ENCODE data around the gene SLC2A10.
"Not testable (repeated sequence)": the region's sequence is repeated elsewhere in the genome, so short reads cannot be mapped to it uniquely, and the experiment has no call there.

The SLC2A10 gene

GRCh38 chr20:46709459-46710152, at the start of gene SLC2A10:
TSS of gene SLC2A10 (plus strand) at chr20:46709649. CDS start at chr20:46709737, 88 bp downstream.
- no peak for DNase-seq

DNA sequence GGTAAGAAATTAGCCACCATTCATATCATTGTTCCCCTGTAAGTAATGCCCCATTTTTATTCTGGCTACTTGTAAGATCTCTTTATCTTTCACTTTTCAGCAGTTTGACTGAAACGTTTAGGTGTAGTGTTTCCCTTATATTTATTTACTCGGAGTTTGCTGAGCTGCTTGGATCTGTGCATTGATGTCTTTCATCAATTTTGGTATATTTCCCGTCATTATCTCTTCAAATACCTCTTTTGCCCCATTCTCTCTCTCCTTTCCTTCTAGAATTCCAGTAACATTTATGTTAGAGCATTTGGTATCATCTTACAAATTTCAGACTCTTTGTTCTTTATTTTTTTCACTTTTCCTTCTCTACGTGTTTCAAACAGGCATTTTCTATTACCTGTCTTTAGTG, 49.0 kb upstream of the SLC2A10 start:
- DNase-seq: no peak

GRCh38 chr20:46661659-46662058, 47.8 kb upstream of the SLC2A10 start:
- no peak for DNase-seq

DNA sequence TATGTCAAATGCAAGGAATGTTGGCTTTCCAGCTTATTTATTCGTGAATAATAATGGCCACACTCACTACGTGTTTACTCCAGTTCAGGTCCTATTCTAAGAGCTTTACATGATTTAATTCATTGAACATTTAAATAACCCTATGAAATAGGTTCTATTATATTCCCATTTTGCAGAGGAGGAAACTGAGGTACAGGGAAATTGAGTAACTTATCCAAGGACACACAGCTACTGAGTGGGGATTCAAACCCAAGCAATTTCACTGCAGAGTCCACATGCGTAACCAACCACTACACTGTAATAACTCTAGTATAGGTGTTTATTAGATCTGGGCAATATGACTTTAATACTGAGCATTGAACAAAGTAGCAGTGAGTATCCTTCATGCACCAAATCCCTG, 45.9 kb upstream of the SLC2A10 start:
- DNase-seq: no peak

DNA sequence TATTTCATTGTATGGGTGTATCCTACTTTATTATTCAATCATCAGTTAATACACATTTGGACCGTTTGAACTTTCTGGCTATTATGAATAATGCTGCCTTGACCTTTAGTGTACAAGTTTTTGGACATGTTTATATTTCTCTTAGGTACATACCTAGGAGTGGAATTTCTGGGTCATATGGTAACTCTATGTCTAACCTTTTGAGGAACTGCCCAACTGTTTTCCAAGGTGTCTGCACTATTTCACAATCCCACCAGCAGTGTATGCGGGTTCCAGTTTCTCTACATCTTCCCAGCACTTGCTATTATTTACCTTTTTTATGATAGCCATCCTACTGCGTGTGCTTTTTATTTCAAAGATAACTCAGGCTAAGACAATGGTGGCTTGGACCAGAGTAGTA, 43.8 kb upstream of the SLC2A10 start:
- DNase-seq: no peak

GRCh38 chr20:46666306-46666705, 43.1 kb upstream of the SLC2A10 start:
- DNase-seq: no peak

DNA sequence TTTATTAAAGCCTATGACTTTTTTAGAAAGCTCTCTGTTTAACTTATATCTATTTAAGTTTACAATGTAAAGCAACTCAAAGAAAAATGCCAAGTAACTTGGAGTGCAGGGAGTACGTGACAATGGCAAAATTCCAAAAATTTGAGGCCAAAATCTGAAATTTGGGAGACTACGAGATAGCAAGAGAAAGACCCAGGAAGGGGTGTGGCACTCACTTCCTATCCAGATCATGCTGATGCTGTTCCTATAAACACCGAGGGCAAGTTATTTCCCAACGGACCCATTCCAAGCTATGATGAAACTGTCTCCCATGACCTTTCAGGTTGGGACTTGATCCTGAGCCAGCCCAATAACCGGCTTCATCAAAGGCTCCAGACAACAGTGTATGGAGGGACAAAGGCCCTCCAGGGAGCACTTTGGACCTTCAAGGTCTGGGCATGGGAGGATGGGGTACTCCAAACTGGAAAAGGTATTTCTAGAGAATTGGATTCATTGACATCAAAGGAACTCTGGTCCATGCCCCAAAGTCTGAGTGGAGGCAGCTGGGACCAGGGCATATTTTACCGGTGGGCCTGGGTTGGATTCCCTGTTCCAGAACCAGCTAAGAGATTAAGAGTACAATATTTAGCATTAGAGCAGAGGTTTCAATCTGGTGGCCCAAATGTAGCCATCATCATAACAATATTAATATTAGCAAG, 42.5 kb upstream of the SLC2A10 start:
- no peak for DNase-seq

- no peak for DNase-seq
These were observed 39.2 kb upstream of the SLC2A10 start for GRCh38 chr20:46670228-46670584.

DNA sequence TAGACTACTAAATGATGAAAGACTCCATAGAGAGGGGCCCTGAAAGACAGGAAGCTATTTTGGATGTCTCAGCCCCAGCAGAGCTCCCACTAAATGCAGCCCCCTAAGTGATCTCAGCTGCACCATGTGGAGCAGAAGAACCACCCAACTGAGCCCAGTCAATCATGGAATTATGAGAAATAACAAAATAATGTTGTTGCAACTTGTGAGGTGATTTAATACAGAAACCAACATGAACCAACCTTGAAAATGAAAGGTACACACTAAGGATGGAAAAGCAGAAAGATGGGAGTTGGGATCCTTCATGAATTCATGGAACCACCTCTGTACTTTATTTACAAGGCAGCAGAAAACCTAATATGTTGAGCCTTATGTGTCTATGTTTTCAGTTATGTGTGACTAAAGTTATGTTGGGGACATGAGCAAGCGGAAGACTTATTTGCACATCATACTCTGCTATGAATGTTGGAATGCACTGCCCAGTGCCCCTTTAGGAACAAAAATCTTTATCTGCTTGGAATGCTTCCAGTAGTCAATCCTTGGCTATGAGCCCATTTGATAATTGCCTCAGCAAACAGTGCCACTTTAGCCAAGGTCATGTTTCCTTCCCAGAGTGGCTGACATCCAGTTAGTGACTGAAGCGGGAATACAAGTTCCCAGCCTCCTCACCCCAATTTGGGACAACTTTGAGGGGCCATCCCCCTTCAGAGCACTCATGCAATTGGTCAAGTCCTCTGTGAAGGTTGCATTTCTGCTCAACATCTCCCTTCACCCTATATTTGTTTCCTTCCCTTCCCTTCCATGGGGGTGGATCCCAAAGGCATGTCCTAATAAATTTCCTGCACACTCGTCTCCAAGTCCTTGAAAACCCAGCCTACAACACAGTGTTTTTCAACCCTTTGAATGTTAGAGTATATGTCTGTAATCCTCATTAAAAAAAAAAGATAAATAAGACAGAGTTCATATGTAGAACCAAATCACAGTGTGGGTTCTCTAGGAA, 38.6 kb upstream of the SLC2A10 start:
- DNase-seq: no peak

DNA sequence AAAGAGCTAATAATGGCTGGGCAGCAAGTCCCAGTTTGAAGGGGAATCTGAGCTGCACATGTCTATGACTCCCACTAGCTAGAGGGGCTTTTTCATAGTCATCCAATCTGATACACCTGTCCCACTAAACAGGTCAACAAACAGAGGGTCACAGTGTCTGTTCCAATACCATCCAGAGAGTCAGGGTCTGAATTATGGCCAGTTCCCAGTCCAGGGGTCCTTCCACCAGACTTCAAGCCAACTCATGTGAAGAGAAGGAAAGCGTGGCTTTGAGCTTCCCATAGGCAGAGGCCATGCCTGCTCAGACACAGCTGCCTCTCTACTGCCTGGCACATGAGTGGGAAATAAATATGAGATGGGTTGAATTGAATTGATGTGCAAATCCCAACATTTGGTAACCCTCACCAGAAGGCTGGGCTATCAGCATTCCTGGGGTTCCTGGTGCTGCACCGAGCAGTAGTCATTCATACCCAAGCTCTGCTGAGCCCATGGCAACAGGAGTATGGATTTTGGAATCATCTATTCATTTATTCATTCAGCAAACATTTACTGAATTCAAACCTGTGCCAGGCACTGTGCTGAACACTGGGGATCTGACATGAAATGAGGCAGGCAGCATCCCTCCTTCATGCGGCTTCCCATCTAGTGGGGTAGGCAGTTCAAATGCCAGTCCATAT, 37.4 kb upstream of the SLC2A10 start:
- no peak for DNase-seq

GRCh38 chr20:46672543-46673148, 36.8 kb upstream of the SLC2A10 start:
- no peak for DNase-seq

DNA sequence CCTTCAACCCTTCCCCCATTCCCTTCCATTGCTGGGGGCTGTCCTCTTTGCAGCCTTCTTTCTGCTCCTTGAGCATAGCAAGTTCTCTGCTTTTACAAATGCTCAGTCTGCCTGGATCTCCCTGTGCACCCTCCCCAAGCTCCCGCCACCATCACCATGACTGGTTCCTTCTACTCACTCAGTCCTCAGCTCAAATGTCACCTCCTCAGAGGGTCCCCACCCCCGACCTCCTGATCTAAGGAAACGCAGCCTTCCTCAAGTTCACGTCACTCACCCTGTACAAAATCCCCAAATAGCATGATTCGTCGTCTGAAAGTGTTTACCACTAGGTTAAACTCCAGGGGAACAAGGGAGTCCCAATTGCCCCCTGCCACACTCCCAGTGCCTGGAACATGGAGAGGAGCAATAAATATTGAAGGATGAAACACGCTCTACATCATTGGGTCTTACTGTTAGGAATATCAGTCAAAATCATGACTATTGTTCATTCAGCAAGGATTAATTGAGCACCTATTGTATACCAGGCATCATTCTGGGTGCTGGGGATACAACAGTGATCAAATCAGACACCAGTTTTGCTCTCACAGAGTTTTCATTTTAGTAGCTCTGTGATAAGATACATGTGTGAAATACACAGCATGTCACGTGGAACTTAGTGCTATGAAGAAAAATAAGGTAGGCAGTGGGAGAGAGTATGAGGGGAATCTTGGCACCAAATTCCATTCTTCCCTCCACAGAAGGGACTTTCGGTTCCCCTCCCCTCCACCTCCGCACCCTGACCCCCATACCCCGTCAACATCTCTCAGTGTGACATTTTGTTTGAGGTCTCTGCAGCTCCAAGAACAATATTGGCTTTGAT, 35.8 kb upstream of the SLC2A10 start:
- DNase-seq: no peak

GRCh38 chr20:46674253-46675083, 35.0 kb upstream of the SLC2A10 start:
- DNase-seq: no peak

DNA sequence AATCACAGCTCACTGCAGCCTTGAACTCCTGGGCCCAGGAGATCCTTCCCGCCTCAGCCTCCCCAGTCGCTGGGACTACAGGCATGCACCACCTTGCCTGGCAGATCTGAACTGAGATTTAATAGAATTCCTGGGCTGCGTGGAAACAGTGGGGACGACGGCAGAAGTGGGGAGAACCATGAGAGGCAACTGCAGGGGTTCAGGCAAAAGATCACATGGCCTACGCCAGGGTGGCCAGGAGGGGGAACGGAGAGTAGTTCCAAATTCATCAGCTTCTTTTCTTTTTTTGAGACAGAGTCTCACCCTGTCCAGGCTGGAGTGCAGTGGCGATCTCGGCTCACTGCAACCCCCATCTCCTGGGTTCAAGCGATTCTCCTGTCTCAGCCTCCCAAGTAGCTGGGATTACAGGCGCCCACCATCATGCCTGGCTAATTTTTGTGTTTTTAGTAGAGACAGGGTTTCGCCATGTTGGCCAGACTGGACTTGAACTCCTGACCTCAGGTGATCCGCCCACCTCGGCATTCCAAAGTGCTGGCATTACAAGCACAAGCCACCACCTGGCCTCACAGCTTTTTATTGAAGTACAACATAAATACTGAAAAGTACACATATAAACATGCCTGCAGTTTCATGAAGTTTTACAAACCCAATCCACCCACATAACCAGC, 32.7 kb upstream of the SLC2A10 start:
- DNase-seq: not testable (repeated sequence)

DNA sequence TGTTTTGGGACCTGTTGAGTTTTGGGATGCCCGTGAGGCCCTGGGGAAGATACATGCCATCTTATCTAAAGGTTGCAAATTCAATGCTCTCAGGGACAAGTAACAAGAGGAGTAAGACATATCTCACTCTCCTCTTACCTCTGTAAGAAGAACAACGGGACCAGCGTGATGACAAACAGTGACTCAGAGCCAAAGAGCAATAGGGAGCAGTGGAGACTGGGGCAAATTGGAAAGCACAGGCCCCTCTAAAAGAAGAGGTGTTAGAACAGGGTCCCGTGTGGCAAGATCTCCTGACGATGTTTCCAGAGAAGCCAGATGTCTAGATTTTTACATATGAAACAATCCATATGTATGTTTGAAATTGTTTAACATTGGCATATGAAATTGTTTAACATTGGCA, 31.8 kb upstream of the SLC2A10 start:
- no peak for DNase-seq

DNA sequence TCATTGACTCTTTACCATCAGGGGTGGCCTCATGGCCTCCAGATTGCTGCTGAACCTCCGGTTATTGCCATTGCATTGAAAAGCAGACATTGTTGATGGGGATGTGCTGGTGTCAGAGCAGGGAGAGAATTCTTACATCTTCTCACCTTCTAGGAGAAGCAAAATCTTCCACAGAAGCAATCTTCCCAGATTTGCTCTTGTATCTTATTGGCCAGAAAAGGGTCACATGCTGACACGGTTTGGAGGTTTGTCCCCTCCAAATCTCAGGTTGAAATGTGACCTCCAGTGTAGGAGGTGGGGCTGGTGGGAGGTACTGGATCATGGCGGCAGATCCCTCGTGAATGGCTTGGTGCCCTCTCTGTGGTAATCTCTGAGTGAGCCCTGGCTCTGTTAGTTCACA, 30.9 kb upstream of the SLC2A10 start:
- DNase-seq: no peak

GRCh38 chr20:46680684-46681031, 28.8 kb upstream of the SLC2A10 start:
- DNase-seq: no peak

DNA sequence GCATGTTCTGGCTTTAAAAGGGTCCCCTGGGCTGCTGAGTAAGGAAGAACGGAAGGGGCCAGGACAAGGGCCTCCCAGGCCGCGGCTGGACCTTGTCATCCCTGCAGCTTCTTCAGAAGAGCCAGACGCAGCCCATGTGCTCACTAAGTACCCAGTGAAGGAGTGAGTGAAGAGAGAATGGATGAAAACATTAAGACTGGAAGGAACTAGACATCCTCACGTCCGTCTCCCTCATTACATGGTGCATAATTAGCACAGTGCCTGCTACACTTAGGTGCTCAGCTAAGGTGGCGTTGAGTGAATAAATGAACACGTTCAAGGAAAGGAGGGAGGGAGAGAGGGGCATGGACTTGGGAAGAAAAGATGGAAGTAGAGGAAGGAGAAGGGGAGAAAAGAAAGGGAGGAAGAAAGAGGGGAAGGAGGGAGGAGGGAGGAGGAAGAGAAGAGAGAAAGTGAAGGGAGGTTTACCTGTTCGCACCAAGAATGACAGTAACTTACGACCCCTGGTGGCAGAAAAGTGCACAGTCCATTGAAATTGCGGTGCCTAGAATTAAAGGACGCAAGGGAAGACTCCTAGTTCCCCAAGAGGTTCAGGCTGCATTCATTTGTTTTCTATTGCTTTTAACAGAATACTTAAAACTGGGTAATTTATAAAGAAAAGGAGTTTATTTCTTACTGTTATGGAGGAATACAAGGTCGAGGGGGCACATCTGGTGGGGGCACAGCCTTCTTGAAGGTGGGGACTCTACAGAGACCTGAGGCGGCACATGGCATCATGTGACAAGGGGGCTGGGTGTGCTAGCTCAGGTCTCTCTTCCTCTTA, 28.2 kb upstream of the SLC2A10 start:
- DNase-seq: peak; percentile 41
